Suppressor macrophage treated with lipopolysaccharide for 4 hours (primary cell): Measurements from ENCODE around the gene ERC1.
"Not testable (repeated sequence)": the region's sequence is repeated elsewhere in the genome, so short reads cannot be mapped to it uniquely, and the experiment has no call there.

Experiments used
- DNase-seq: peaks from one replicate; pipeline ENCODE4 v3.0.0-alpha.2; 2020

Gene ERC1

GRCh38 chr12:1246637-1247036, 255.6 kb downstream of the ERC1 start:
- DNase-seq = no peak

- DNase-seq = no peak
Measured at GRCh38 chr12:1250641-1251040, 259.6 kb downstream of the ERC1 start.

- no peak for DNase-seq
Measured at GRCh38 chr12:1252758-1253157, 261.7 kb downstream of the ERC1 start.

- DNase-seq = not testable (repeated sequence)
Measured at GRCh38 chr12:1255125-1255524, 264.1 kb downstream of the ERC1 start.

GRCh38 chr12:1255854-1256253, 264.8 kb downstream of the ERC1 start:
- DNase-seq = not testable (repeated sequence)

GRCh38 chr12:1256285-1256684, 265.3 kb downstream of the ERC1 start:
- DNase-seq = no peak

- DNase-seq = no peak
Measured at GRCh38 chr12:1256991-1257390, 266.0 kb downstream of the ERC1 start.

- peak; percentile 13 for DNase-seq
Measured at GRCh38 chr12:1262011-1262410, 271.0 kb downstream of the ERC1 start.

GRCh38 chr12:1267243-1267642, 276.2 kb downstream of the ERC1 start:
- no peak for DNase-seq

GRCh38 chr12:1272142-1272541, 281.1 kb downstream of the ERC1 start:
- DNase-seq = no peak

- no peak for DNase-seq
Measured at GRCh38 chr12:1273051-1273450, 282.0 kb downstream of the ERC1 start.

GRCh38 chr12:1277905-1278304, 286.9 kb downstream of the ERC1 start:
- peak; percentile 71 for DNase-seq

- peak; percentile 8 for DNase-seq
Measured at GRCh38 chr12:1279050-1279449, 288.0 kb downstream of the ERC1 start.

GRCh38 chr12:1280059-1280458, 289.0 kb downstream of the ERC1 start:
- no peak for DNase-seq

- DNase-seq = no peak
Measured at GRCh38 chr12:1281683-1282366, 290.8 kb downstream of the ERC1 start.

GRCh38 chr12:1282670-1283315, 291.8 kb downstream of the ERC1 start:
- no peak for DNase-seq

- DNase-seq = no peak
Measured at GRCh38 chr12:1283316-1283715, 292.3 kb downstream of the ERC1 start.

GRCh38 chr12:1284611-1285010, 293.6 kb downstream of the ERC1 start:
- no peak for DNase-seq

- DNase-seq = no peak
Measured at GRCh38 chr12:1287446-1287975, 296.5 kb downstream of the ERC1 start.

- DNase-seq = no peak
Measured at GRCh38 chr12:1288333-1288732, 297.3 kb downstream of the ERC1 start.

GRCh38 chr12:1289371-1290155, 298.5 kb downstream of the ERC1 start:
- peak; percentile 69 for DNase-seq

- DNase-seq = peak; percentile 18
Measured at GRCh38 chr12:1290716-1291115, 299.7 kb downstream of the ERC1 start.

GRCh38 chr12:1291601-1292332, 300.7 kb downstream of the ERC1 start:
- no peak for DNase-seq
